ENCODE results near the gene ZNF367. TPM values are rescaled to one million over a fixed set of nuclear protein-coding genes. Genes with fewer than 3 reads are reported as not detected.

The ZNF367 gene
- 10 to 100 TPM in 1 of 2 donors, 1 to 10 TPM in 1; 6.1 to 10.1 TPM for total RNA-seq
- polyA plus RNA-seq (ENCODE audit: insufficient read length in 6 of 6), result 10 to 100 TPM; 10.2 to 13.7 (median 11.6) TPM
- long read RNA-seq, donor 1, partial matches to known transcripts, result 0 of 4 reads
- long read RNA-seq, donor 1, other reads (novel, unspliced or antisense), result 0 of 4 reads
- long read RNA-seq, donor 2, partial matches to known transcripts, result 0 of 2 reads
- long read RNA-seq, donor 2, other reads (novel, unspliced or antisense), result 0 of 2 reads
- long read RNA-seq, donor 3, partial matches to known transcripts, result 0 of 1 reads
- long read RNA-seq, donor 3, other reads (novel, unspliced or antisense), result 0 of 1 reads
- long read RNA-seq, donor 4, partial matches to known transcripts, result 1 of 1 reads
- long read RNA-seq, donor 4, other reads (novel, unspliced or antisense), result 0 of 1 reads
- long read RNA-seq, donor 5, transcript ZNF367-201 (5 exons, 3,646 nt), result major isoform, 5 of 5 reads
- long read RNA-seq, donor 5, partial matches to known transcripts, result 0 of 5 reads
- long read RNA-seq, donor 5, other reads (novel, unspliced or antisense), result 0 of 5 reads
- long read RNA-seq, donor 6, partial matches to known transcripts, result 0 of 1 reads
- long read RNA-seq, donor 6, other reads (novel, unspliced or antisense), result 0 of 1 reads
- long read RNA-seq, donor 7, partial matches to known transcripts, result 0 of 2 reads
- long read RNA-seq, donor 7, other reads (novel, unspliced or antisense), result 0 of 2 reads
- long read RNA-seq, donor 8, transcript ZNF367-201 (5 exons, 3,646 nt), result major isoform, 6 of 6 reads
- long read RNA-seq, donor 8, partial matches to known transcripts, result 0 of 6 reads
- long read RNA-seq, donor 8, other reads (novel, unspliced or antisense), result 0 of 6 reads
- long read RNA-seq, donor 9, result 0 reads
- long read RNA-seq, donor 10, result 0 reads
- long read RNA-seq, donor 11, partial matches to known transcripts, result 0 of 1 reads
- long read RNA-seq, donor 11, other reads (novel, unspliced or antisense), result 0 of 1 reads
- long read RNA-seq, donor 12, partial matches to known transcripts, result 0 of 2 reads
- long read RNA-seq, donor 12, other reads (novel, unspliced or antisense), result 0 of 2 reads

DNA sequence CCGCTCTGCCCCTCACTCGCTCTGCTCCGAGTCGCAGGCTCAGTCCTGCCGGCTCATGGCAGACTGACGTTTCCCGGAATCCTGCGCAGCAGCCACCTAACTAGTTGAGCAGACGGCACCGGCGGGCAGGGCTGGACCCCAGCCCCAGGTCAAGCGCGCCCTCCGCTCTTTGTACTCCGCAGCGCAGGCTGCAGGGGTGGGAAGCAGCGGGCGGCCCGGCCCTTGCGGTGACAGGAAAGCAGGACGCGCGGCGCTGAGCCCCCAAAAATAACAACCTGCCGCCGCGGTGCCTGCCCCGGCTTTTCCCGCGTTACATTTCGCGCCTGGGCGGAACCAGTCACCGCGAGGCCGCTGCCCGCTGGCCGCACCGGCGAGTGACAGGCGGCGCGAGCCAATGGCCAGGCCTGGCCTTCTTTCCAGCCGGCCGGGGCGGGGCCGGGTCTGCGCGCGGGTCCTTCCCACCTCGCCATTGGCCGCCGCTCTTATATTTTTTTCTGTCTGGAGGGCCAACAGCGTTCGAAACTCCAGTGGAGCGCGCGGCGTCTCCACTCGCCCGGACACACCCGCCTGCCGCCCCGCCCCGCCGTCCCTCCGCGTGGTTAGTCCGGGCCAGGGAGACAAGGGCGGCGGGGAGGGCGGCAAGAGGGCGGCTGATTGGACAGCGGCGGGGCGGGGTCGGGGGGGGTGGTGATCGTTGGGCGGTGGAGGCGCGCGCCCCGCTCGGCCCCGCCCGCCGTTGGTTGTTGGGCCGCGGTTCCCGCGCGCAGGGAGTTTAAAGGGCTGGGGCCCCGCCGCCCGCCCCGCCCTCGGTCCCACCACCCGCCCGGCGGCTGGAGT lies at the start of gene ZNF367:
Gene ZNF367 (minus strand): TSS at position 288 of the 837 bp plus-strand sequence. CDS start 338 bp downstream, outside the sequence.
- Histone ChIP-seq H3K27ac (peak within 1 kb of the TSS; percentile 99 to 100), H3K36me3 (no peaks in the 10 kb centered on the region), H3K9me3 (no peaks in the 10 kb centered on the region), H3K4me3 (peak within 1 kb of the TSS; percentile 90 to 92), H3K4me1 (peaks cover 22 to 46% of the 10 kb centered on the region in 2 donors), H3K27me3 (no peaks in the 10 kb centered on the region)
- TF ChIP-seq CTCF (IDR thresholded peaks at IDR 0.05), result no peak
- DNase-seq (peak; percentile 95 to 98 (median 98)), ATAC-seq (peak; percentile 90)
- intact Hi-C loops (cut with DNase I), result no loop called here

- no peak for TF ChIP-seq CTCF (IDR thresholded peaks at IDR 0.05)
- ATAC-seq (peak; percentile 92), DNase-seq (peak in 2 of 4 donors; percentile 13 to 52)
- no peaks in the 10 kb centered on the region for H3K27me3 ChIP-seq
- intact Hi-C loops (cut with DNase I), result no loop called here
- H3K27ac ChIP-seq, result no peak overlapping the region
- H3K4me3 ChIP-seq, result no peak overlapping the region
- peaks cover 0 to 43% of the 10 kb centered on the region in 2 donors for H3K36me3 ChIP-seq
- H3K4me1 ChIP-seq, result no peaks in the 10 kb centered on the region
- H3K9me3 ChIP-seq, result no peaks in the 10 kb centered on the region
Measured at GRCh38 chr9:96467784-96468183, 49.6 kb upstream of the ZNF367 start.

GRCh38 chr9:96464426-96464825 lies 46.3 kb upstream of the ZNF367 start:
- H3K4me3 ChIP-seq, result no peak overlapping the region
- DNase-seq (no peak), ATAC-seq (no peak)
- no peaks in the 10 kb centered on the region for H3K9me3 ChIP-seq
- peaks cover 0 to 10% of the 10 kb centered on the region in 2 donors for H3K36me3 ChIP-seq
- H3K27ac ChIP-seq, result no peak overlapping the region
- no peaks in the 10 kb centered on the region for H3K4me1 ChIP-seq
- no peaks in the 10 kb centered on the region for H3K27me3 ChIP-seq
- intact Hi-C loops (cut with DNase I), result no loop called here
- TF ChIP-seq CTCF (IDR thresholded peaks at IDR 0.05), result no peak

DNA sequence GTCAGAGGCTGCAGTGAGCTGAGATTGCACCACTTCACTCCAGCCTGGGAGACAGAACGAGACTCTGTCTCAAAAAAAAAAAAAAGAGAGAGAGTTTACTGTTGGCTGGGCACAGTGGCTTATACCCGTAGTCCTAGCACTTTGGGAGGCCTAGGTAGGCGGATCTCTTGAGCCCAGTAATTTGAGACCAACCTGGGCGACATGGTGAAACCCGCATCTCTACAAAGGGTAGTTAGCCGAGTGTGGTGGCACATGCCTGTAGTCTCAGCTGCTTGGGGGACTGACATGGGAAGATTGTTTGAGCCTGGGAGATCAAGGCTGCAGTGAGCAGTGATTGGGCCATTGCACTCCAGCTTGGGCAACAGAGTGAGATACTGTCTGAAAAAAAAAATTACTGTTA lies 44.4 kb upstream of the ZNF367 start:
- Histone ChIP-seq H3K27ac (no peak overlapping the region), H3K9me3 (no peaks in the 10 kb centered on the region), H3K4me1 (no peaks in the 10 kb centered on the region), H3K4me3 (no peak overlapping the region), H3K27me3 (no peaks in the 10 kb centered on the region), H3K36me3 (peaks cover 0 to 3% of the 10 kb centered on the region in 2 donors)
- intact Hi-C loops (cut with DNase I), result no loop called here
- TF ChIP-seq CTCF (IDR thresholded peaks at IDR 0.05), result no peak
- ATAC-seq (no peak), DNase-seq (no peak)
